ENCODE data around the gene MARK2.

Gene MARK2

GRCh38 chr11:63882555-63883242 is 43.8 kb downstream of the MARK2 start:
- peak; percentile 43 for DNase-seq

- no peak for DNase-seq
Observed at GRCh38 chr11:63883791-63884190, 44.9 kb downstream of the MARK2 start.

GRCh38 chr11:63884196-63884932 is 45.5 kb downstream of the MARK2 start:
- no peak for DNase-seq

- no peak for DNase-seq
Observed at GRCh38 chr11:63887386-63887999, 48.6 kb downstream of the MARK2 start.

GRCh38 chr11:63888170-63889086 is 49.5 kb downstream of the MARK2 start:
- peak; percentile 48 for DNase-seq

- DNase-seq = no peak
Observed at GRCh38 chr11:63889344-63889743, 50.4 kb downstream of the MARK2 start.

GRCh38 chr11:63890368-63890767 is 51.5 kb downstream of the MARK2 start:
- no peak for DNase-seq

- DNase-seq = peak; percentile 36
Observed at GRCh38 chr11:63892228-63892627, 53.3 kb downstream of the MARK2 start.

GRCh38 chr11:63893355-63893754 is 54.4 kb downstream of the MARK2 start:
- no peak for DNase-seq

- DNase-seq = no peak
Observed at GRCh38 chr11:63896071-63896470, 57.2 kb downstream of the MARK2 start.

- no peak for DNase-seq
Observed at GRCh38 chr11:63897459-63898146, 58.7 kb downstream of the MARK2 start.

GRCh38 chr11:63901660-63902059 is 62.8 kb downstream of the MARK2 start:
- DNase-seq = no peak

GRCh38 chr11:63903884-63904283 is 65.0 kb downstream of the MARK2 start:
- DNase-seq = no peak

- DNase-seq = no peak
Observed at GRCh38 chr11:63904743-63905142, 65.8 kb downstream of the MARK2 start.

- no peak for DNase-seq
Observed at GRCh38 chr11:63905179-63905578, 66.3 kb downstream of the MARK2 start.

- no peak for DNase-seq
Observed at GRCh38 chr11:63906087-63906486, 67.2 kb downstream of the MARK2 start.

- no peak for DNase-seq
Observed at GRCh38 chr11:63906585-63906984, 67.7 kb downstream of the MARK2 start.

GRCh38 chr11:63907063-63907462 is 68.2 kb downstream of the MARK2 start:
- DNase-seq = no peak

GRCh38 chr11:63907808-63908530 is 69.1 kb downstream of the MARK2 start:
- no peak for DNase-seq

GRCh38 chr11:63908631-63909401 is 69.9 kb downstream of the MARK2 start:
- DNase-seq = no peak

Data from fibroblast of skin of back (primary cell).